ENCODE results near the gene PJVK. TPM values are rescaled to one million over a fixed set of nuclear protein-coding genes. Genes with fewer than 3 reads are reported as not detected.
A peak's percentile ranks its signal among the peaks of the same experiment; 100 is the strongest.

Gene PJVK
- total and polyA plus RNA-seq, 2 donors (not counting 3 experiments of a cell fraction or from before 2014, with no cell fraction given): 1.3 to 1.4 TPM

DNA sequence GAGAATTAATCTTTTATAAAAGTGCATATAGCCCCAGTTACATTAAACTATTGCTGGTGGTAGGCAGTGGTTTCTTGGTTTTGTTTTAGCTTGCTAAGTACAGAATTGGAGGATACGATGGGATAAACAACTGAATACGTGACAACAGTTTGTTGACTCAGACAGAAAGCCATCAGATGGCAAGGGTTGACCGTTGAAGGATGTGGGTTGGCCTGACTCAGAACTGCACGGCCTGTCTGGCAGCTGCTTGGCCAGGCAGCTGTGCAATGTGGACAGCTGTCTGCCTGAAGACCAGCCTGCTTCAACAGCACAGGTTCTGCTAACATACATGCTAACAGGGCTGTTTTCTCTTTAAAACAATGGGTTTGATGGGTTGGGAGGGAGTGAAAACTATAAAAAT is 46.8 kb upstream of the PJVK start:
- dilution Hi-C loops (cut with MboI; ENCODE audit: extremely low pct_ligation_motif_present, low sequenced_read_pairs) (no loop called here), intact Hi-C loops (cut with micrococcal nuclease) (loop anchor here (1.0 kb wide), 1 partner anchor 9 kb away; no protein-coding TSS in a partner anchor)
- CTCF ChIA-PET: interaction anchor here (0.7 to 3.5 kb wide), 9 partner anchors 9 to 272 kb away, joined by 3 to 61 read pairs (median 3); no protein-coding TSS in a partner anchor
- POLR2A ChIA-PET: interaction anchor here (1.4 kb wide), 1 partner anchor 9 kb away, joined by 4 read pairs; no protein-coding TSS in a partner anchor
- DNase-seq (ENCODE audit: low read depth, low spot score) (peak; percentile 92), FAIRE-seq (peak; percentile 88)
- no peaks in the 10 kb centered on the region for H3K36me3 ChIP-seq (ENCODE audit: control insufficient read depth in 2 of 2, extremely low read depth in 1 of 2, insufficient read depth in 2 of 2, low read length in 2 of 2)
- no peaks in the 10 kb centered on the region for H3K79me2 ChIP-seq (ENCODE audit: control insufficient read depth, insufficient read depth, low read length)
- no peaks in the 10 kb centered on the region for H4K20me1 ChIP-seq (replicated peaks; ENCODE audit: control insufficient read depth, extremely low read depth, insufficient read depth, low read length)
- no peak overlapping the region for H2AFZ ChIP-seq (ENCODE audit: low read depth, low read length)
- no peak overlapping the region for H3K27ac ChIP-seq (ENCODE audit: insufficient read depth, low read depth, low read length)
- peaks cover 4% of the 10 kb centered on the region for H3K4me1 ChIP-seq (ENCODE audit: control insufficient read depth, extremely low read depth, insufficient read depth, low read length)
- H3K4me3 ChIP-seq (replicated peaks in 1 of 3; ENCODE audit: insufficient read depth in 1 of 3, low read depth in 1 of 3, low read length in 3 of 3): no peak overlapping the region
- no peak overlapping the region for H3K9ac ChIP-seq (replicated peaks; ENCODE audit: extremely low read depth, insufficient read depth, low read length)
- TF ChIP-seq, protein P1, sequence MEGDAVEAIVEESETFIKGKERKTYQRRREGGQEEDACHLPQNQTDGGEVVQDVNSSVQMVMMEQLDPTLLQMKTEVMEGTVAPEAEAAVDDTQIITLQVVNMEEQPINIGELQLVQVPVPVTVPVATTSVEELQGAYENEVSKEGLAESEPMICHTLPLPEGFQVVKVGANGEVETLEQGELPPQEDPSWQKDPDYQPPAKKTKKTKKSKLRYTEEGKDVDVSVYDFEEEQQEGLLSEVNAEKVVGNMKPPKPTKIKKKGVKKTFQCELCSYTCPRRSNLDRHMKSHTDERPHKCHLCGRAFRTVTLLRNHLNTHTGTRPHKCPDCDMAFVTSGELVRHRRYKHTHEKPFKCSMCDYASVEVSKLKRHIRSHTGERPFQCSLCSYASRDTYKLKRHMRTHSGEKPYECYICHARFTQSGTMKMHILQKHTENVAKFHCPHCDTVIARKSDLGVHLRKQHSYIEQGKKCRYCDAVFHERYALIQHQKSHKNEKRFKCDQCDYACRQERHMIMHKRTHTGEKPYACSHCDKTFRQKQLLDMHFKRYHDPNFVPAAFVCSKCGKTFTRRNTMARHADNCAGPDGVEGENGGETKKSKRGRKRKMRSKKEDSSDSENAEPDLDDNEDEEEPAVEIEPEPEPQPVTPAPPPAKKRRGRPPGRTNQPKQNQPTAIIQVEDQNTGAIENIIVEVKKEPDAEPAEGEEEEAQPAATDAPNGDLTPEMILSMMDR (IDR thresholded peaks at IDR 0.05; ENCODE audit: extremely low read depth in 1 of 2, insufficient read depth in 1 of 2, low read depth in 1 of 2, low read length in 2 of 2): no peak
- no peak for TF ChIP-seq MAX (IDR thresholded peaks at IDR 0.05; ENCODE audit: insufficient read depth, insufficient read length)
- TF ChIP-seq FOS (IDR thresholded peaks at IDR 0.05; ENCODE audit: borderline replicate concordance, insufficient read depth, low read length): peak; percentile 94
- TF ChIP-seq GATA2 (IDR thresholded peaks at IDR 0.05; ENCODE audit: insufficient read depth, insufficient read length, low read depth, low read length): peak; percentile 12
- no peak for TF ChIP-seq POLR2A (IDR thresholded peaks at IDR 0.05; ENCODE audit: low read depth, low read length)
- TF ChIP-seq POLR2AphosphoS5 (IDR thresholded peaks at IDR 0.05; ENCODE audit: insufficient read depth, low read depth, low read length): peak; percentile 76
- no peak for TF ChIP-seq JUN (IDR thresholded peaks at IDR 0.05; ENCODE audit: borderline replicate concordance, insufficient read depth, insufficient read length, low read depth)
- TF ChIP-seq MYC (IDR thresholded peaks at IDR 0.05; ENCODE audit: low read depth, low read length): no peak
- TF ChIP-seq EZH2 (IDR thresholded peaks at IDR 0.05; ENCODE audit: borderline replicate concordance, low read depth, low read length, severe bottlenecking): no peak
- no peaks in the 10 kb centered on the region for H3K27me3 ChIP-seq (ENCODE audit: control insufficient read depth in 2 of 2, insufficient read depth in 2 of 2, low read length in 2 of 2)
- H3K9me1 ChIP-seq (replicated peaks; ENCODE audit: control insufficient read depth, extremely low read depth, insufficient read depth, low read length): no peaks in the 10 kb centered on the region
- H3K4me2 ChIP-seq (ENCODE audit: insufficient read depth, low read length): no peak overlapping the region
- H3K9me3 ChIP-seq (replicated peaks; ENCODE audit: control insufficient read depth, insufficient read depth, low read length): no peaks in the 10 kb centered on the region
- no TSS peak for BruUV-seq (replicated peaks)
